Uterus (tissue), 4 donors: Measurements from ENCODE around the gene CASTOR1. TPM values are rescaled to one million over a fixed set of nuclear protein-coding genes. Genes with fewer than 3 reads are reported as not detected.

ENCODE experiments used
- DNase-seq, 2 donors: peaks; one replicate each; pipeline ENCODE4 v3.0.0-alpha.2; 2019 to 2020
- H3K27ac ChIP-seq, 2 donors: fragments of 200-600 bp; sonication (generic); 1 replicate in 1 of 2; 2 replicates in 1 of 2; pipeline ENCODE4 v1.5.1; 2016 to 2018
- H3K27me3 ChIP-seq, 2 donors: fragments of 200-600 bp; sonication (generic); one replicate each; pipeline ENCODE4 v1.5.1; 2018 to 2019; ENCODE audit warnings: control low read depth in 1 of 2
- H3K36me3 ChIP-seq, 2 donors: fragments of 200-600 bp; sonication (generic); one replicate each; pipeline ENCODE4 v1.5.1; 2019; ENCODE audit warnings: control low read depth in 1 of 2
- H3K4me1 ChIP-seq, 2 donors: fragments of 200-600 bp; sonication (generic); one replicate each; pipeline ENCODE4 v1.5.1; 2018 to 2019; ENCODE audit warnings: control low read depth in 1 of 2
- H3K4me3 ChIP-seq, 2 donors: fragments of 200-600 bp; sonication (generic); 1 replicate in 1 of 2; 2 replicates in 1 of 2; pipeline ENCODE4 v1.5.1; 2018 to 2019; ENCODE audit warnings: mild to moderate bottlenecking in 1 of 2
- H3K9me3 ChIP-seq, 2 donors: fragments of 200-600 bp; sonication (generic); one replicate each; pipeline ENCODE4 v1.5.1; 2019; ENCODE audit warnings: control low read depth in 1 of 2
- POLR2A ChIP-seq, 2 donors: fragments of 450-650 bp; IDR thresholded peaks; one replicate each; pipeline ENCODE4 v1.6.1; 2016; ENCODE audit warnings: antibody characterized with exemption in 2 of 2, mild to moderate bottlenecking in 1 of 2, moderate library complexity in 1 of 2
- intact Hi-C: fragments of 100-400 bp; cut with DNase I; formaldehyde crosslinking; loops from one replicate; pipeline ENCODE4 v1.15.1; 2023; ENCODE audit warnings: low total_unique reads
- total RNA-seq, 4 donors: library from RNA; depleted of rRNA in 3 of 4; stranded (reverse); fragments of >200 nt in 3 of 4; gene quantifications; one replicate each; pipeline versions ENCODE4 v1.1.0 to v1.2.4, GENCODE V29; 2014 to 2023
- TF ChIP-seq, protein P1 (sequence below), 4 experiments: fragments of 200-600 bp in 2 of 4; fragments of 450-650 bp in 2 of 4; sonication (generic) in 2 of 4; IDR thresholded peaks; one replicate each; pipeline ENCODE4 v1.5.1; 2016 to 2019; ENCODE audit warnings: antibody characterized with exemption in 4 of 4, mild to moderate bottlenecking in 2 of 4, moderate library complexity in 1 of 4
- donor health status: DM: yes; HTN: yes; CAD: no.

Gene CASTOR1
- total RNA-seq, 4 donors from 2014 or later, result 15.8 to 67.1 (median 27.7) TPM

DNA sequence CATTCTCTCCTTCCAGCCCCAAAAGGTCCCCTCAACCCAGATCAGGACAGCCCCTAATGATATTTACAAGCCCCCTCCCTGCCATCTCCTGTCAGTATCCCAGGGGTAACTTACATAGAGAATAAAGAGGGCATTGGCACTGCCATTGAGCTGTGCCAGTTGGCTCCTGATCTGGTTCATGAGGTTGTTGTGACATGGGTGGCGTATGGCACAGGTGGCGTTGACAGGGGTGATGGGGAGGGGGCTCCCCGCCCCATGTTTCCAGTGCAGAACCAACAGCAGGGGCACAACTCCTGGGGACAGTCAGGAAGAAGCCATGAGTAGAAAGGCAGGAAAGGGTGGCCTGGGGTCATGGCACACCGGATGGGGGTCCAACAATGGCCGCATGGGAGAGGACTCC, 44.7 kb downstream of the CASTOR1 start:
- no peak overlapping the region for H3K4me3 ChIP-seq
- TF ChIP-seq, protein P1, sequence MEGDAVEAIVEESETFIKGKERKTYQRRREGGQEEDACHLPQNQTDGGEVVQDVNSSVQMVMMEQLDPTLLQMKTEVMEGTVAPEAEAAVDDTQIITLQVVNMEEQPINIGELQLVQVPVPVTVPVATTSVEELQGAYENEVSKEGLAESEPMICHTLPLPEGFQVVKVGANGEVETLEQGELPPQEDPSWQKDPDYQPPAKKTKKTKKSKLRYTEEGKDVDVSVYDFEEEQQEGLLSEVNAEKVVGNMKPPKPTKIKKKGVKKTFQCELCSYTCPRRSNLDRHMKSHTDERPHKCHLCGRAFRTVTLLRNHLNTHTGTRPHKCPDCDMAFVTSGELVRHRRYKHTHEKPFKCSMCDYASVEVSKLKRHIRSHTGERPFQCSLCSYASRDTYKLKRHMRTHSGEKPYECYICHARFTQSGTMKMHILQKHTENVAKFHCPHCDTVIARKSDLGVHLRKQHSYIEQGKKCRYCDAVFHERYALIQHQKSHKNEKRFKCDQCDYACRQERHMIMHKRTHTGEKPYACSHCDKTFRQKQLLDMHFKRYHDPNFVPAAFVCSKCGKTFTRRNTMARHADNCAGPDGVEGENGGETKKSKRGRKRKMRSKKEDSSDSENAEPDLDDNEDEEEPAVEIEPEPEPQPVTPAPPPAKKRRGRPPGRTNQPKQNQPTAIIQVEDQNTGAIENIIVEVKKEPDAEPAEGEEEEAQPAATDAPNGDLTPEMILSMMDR (IDR thresholded peaks at IDR 0.05), result no peak
- TF ChIP-seq POLR2A (IDR thresholded peaks at IDR 0.05), result no peak
- H3K27me3 ChIP-seq, result no peaks in the 10 kb centered on the region
- DNase-seq, result no peak
- H3K27ac ChIP-seq, result no peak overlapping the region
- peaks cover 0 to 8% of the 10 kb centered on the region in 2 donors for H3K4me1 ChIP-seq
- intact Hi-C loops, result no loop called here
- no peaks in the 10 kb centered on the region for H3K36me3 ChIP-seq
- H3K9me3 ChIP-seq, result no peaks in the 10 kb centered on the region

GRCh38 chr22:30244066-30244465, 45.2 kb downstream of the CASTOR1 start:
- intact Hi-C loops, result no loop called here
- no peak for TF ChIP-seq POLR2A (IDR thresholded peaks at IDR 0.05)
- TF ChIP-seq, protein P1 (IDR thresholded peaks at IDR 0.05), result no peak

DNA sequence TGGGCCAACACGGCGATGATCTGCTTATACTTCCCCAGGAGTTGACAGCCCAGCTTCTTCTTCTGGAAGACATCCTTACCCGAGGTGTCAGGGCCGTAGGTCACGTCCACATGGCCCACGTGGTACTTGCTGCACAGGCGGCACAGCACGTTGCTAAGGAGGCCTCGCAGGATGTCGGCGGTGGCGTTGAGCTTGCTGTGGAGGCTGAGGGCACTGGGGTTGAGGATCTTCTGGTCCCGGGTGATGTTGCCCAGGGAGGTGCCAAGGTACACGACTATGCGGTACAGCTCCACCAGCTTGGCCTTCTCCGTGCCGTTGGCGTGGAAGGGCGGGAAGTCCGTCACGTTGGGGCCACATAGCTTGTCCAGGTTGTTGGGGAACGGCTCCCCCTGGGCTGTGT, 45.6 kb downstream of the CASTOR1 start:
- no peak for TF ChIP-seq POLR2A (IDR thresholded peaks at IDR 0.05)
- TF ChIP-seq, protein P1 (IDR thresholded peaks at IDR 0.05), result no peak
- DNase-seq, result no peak
- Histone ChIP-seq H3K4me3 (no peak overlapping the region), H3K9me3 (no peaks in the 10 kb centered on the region), H3K4me1 (peaks cover 0 to 8% of the 10 kb centered on the region in 2 donors), H3K27me3 (no peaks in the 10 kb centered on the region), H3K27ac (no peak overlapping the region), H3K36me3 (no peaks in the 10 kb centered on the region)
- intact Hi-C loops, result no loop called here

More at GRCh38 chr22:30244066-30244465, 45.2 kb downstream of the CASTOR1 start:
- H3K4me3 ChIP-seq, result no peak overlapping the region
- no peak for DNase-seq
- no peak overlapping the region for H3K27ac ChIP-seq
- no peaks in the 10 kb centered on the region for H3K9me3 ChIP-seq
- H3K36me3 ChIP-seq, result no peaks in the 10 kb centered on the region
- peaks cover 0 to 8% of the 10 kb centered on the region in 2 donors for H3K4me1 ChIP-seq
- H3K27me3 ChIP-seq, result no peaks in the 10 kb centered on the region

- no peak for TF ChIP-seq POLR2A (IDR thresholded peaks at IDR 0.05)
- TF ChIP-seq, protein P1 (IDR thresholded peaks at IDR 0.05), result no peak
- no peak for DNase-seq
- H3K27me3 ChIP-seq, result no peaks in the 10 kb centered on the region
- no peak overlapping the region for H3K27ac ChIP-seq
- no peaks in the 10 kb centered on the region for H3K9me3 ChIP-seq
- H3K4me1 ChIP-seq, result peaks cover 0 to 8% of the 10 kb centered on the region in 2 donors
- intact Hi-C loops, result no loop called here
- H3K4me3 ChIP-seq, result no peak overlapping the region
- no peaks in the 10 kb centered on the region for H3K36me3 ChIP-seq
Observed at GRCh38 chr22:30241576-30242371, 47.5 kb downstream of the CASTOR1 start.

DNA sequence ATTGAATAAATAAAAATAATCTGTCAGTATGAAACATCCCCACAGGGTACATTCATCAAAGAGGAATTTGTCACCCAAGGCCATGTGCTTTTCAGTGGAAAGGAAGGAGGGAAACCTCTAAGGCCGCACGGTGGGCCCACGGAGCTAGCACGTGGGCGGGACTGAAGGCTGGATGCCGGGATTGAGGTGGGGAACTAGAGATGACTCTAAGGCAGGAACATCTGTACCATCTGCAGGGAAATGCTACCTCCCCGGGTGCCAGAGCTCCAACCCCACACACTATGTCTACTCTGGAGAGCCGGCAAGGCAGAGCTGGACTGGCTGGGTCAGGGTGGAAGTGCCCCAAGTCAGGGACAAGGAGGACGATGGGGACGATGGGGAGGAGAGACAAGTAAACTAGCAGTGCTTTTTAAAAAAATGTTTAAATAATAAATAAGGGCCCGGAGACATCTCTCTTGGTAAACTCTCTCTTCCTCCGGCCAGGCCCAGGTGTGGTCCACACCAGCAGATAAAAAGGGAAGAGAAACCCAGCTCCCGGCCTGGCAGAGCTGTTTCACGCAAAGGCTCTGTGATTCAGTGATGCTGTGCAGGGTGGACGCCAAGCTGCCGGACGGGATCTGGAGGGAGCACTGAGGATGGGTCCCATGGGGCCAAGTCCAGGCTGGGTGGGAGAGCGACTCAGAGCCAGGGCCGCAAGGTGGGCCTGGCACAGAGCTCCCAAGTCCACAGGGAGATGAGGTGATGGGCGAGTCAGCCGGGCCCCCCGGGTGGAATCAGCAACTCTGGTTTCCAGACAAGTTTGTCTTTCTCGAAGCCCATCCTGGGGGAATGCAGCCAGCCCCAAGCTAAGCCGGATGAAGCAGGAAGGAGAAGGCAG, 48.5 kb downstream of the CASTOR1 start:
- peaks cover 0 to 2% of the 10 kb centered on the region in 2 donors for H3K4me1 ChIP-seq
- H3K36me3 ChIP-seq, result no peaks in the 10 kb centered on the region
- TF ChIP-seq POLR2A (IDR thresholded peaks at IDR 0.05), result no peak
- TF ChIP-seq, protein P1 (IDR thresholded peaks at IDR 0.05), result no peak
- H3K27ac ChIP-seq, result no peak overlapping the region
- H3K9me3 ChIP-seq, result no peaks in the 10 kb centered on the region
- no peak for DNase-seq
- H3K27me3 ChIP-seq, result no peaks in the 10 kb centered on the region
- intact Hi-C loops, result no loop called here
- no peak overlapping the region for H3K4me3 ChIP-seq
